Measurements from ENCODE around the gene MYL7. TPM values are rescaled to one million over a fixed set of nuclear protein-coding genes. Genes with fewer than 3 reads are reported as not detected.

Gene MYL7
- total and polyA plus RNA-seq, 2 of the 13 experiments (the other 11 are each of a cell fraction or from before 2014, with no cell fraction given) = 1.8 TPM; not detected in 1

- TF ChIP-seq KDM2A (CRISPR knock-in tag; IDR thresholded peaks at IDR 0.05; ENCODE audit: borderline replicate concordance, low read depth) (no peak), SRSF1 (optimal IDR thresholded peaks at IDR 0.05; ENCODE audit: low read depth, low read length) (no peak), HOXA5 (CRISPR knock-in tag; IDR thresholded peaks at IDR 0.05) (no peak), ZNF572 (CRISPR knock-in tag; IDR thresholded peaks at IDR 0.05) (no peak), SOX5 (CRISPR knock-in tag; IDR thresholded peaks at IDR 0.05; ENCODE audit: borderline replicate concordance) (no peak)
Observed at GRCh38 chr7:44093102-44093641, 48.0 kb downstream of the MYL7 start (continued).

Small RNA genes lying within 50 kb of the gene (small RNA-seq; reads per million reads assigned to genes)
- gene RNA5SP230 (ENCODE audit: insufficient read depth in 2 of 3, insufficient read length in 3 of 3, low read depth in 2 of 3, low replicate concordance in 1 of 3) = 0 reads per million in 3 experiments

Other genes with a start within 250 kb of the MYL7 start
- 20.8 and 22.3 TPM in 2 replicates for gene URGCP, start 234.7 kb downstream of the MYL7 start, total RNA-seq (2016; rRNA removed; fragmentation: Illumina TruSeq; extraction: Trizol)
- 25.8 and 29.7 TPM in 2 replicates for gene URGCP, start 234.7 kb downstream of the MYL7 start, polyA plus RNA-seq (2011; rRNA removed)
- gene UBE2D4, start 214.9 kb downstream of the MYL7 start, total RNA-seq (2016; rRNA removed; fragmentation: Illumina TruSeq; extraction: Trizol) = 9.9 and 11.2 TPM in 2 replicates
- 14.2 and 16.0 TPM in 2 replicates for gene UBE2D4, start 214.9 kb downstream of the MYL7 start, polyA plus RNA-seq (2011; rRNA removed)
- not detected in 2 replicates for gene SPDYE1, start 143.4 kb downstream of the MYL7 start, total RNA-seq (2016; rRNA removed; fragmentation: Illumina TruSeq; extraction: Trizol)
- gene SPDYE1, start 143.4 kb downstream of the MYL7 start, polyA plus RNA-seq (2011; rRNA removed) = not detected in 2 replicates
- gene DBNL, start 96.6 kb downstream of the MYL7 start, total RNA-seq (2016; rRNA removed; fragmentation: Illumina TruSeq; extraction: Trizol) = 35.1 and 35.4 TPM in 2 replicates
- 20.8 and 29.0 TPM in 2 replicates for gene DBNL, start 96.6 kb downstream of the MYL7 start, polyA plus RNA-seq (2011; rRNA removed)
- 0.22 TPM in 1 of 2 replicates, not detected in the other for gene PGAM2, start 75.8 kb downstream of the MYL7 start, total RNA-seq (2016; rRNA removed; fragmentation: Illumina TruSeq; extraction: Trizol)
- 0.18 TPM in 1 of 2 replicates, not detected in the other for gene PGAM2, start 75.8 kb downstream of the MYL7 start, polyA plus RNA-seq (2011; rRNA removed)
- 2.4 and 5.2 TPM in 2 replicates for gene POLM, start 58.8 kb downstream of the MYL7 start, total RNA-seq (2016; rRNA removed; fragmentation: Illumina TruSeq; extraction: Trizol)
- gene POLM, start 58.8 kb downstream of the MYL7 start, polyA plus RNA-seq (2011; rRNA removed) = 5.4 and 6.6 TPM in 2 replicates
- 0.22 TPM in 1 of 2 replicates, not detected in the other for gene AEBP1, start 37.0 kb downstream of the MYL7 start, total RNA-seq (2016; rRNA removed; fragmentation: Illumina TruSeq; extraction: Trizol)
- 0.55 and 0.81 TPM in 2 replicates for gene AEBP1, start 37.0 kb downstream of the MYL7 start, polyA plus RNA-seq (2011; rRNA removed)
- gene POLD2, start 17.8 kb downstream of the MYL7 start, total RNA-seq (2016; rRNA removed; fragmentation: Illumina TruSeq; extraction: Trizol) = 87.6 and 98.8 TPM in 2 replicates
- 86.7 and 95.1 TPM in 2 replicates for gene POLD2, start 17.8 kb downstream of the MYL7 start, polyA plus RNA-seq (2011; rRNA removed)
- not detected in 2 replicates for gene GCK, start 48.1 kb upstream of the MYL7 start, total RNA-seq (2016; rRNA removed; fragmentation: Illumina TruSeq; extraction: Trizol)
- gene GCK, start 48.1 kb upstream of the MYL7 start, polyA plus RNA-seq (2011; rRNA removed) = not detected in 2 replicates
- gene YKT6, start 59.6 kb upstream of the MYL7 start, total RNA-seq (2016; rRNA removed; fragmentation: Illumina TruSeq; extraction: Trizol) = 52.2 and 59.0 TPM in 2 replicates
- 60.3 and 65.6 TPM in 2 replicates for gene YKT6, start 59.6 kb upstream of the MYL7 start, polyA plus RNA-seq (2011; rRNA removed)
- 0.13 and 0.27 TPM in 2 replicates for gene CAMK2B, start 184.3 kb upstream of the MYL7 start, total RNA-seq (2016; rRNA removed; fragmentation: Illumina TruSeq; extraction: Trizol)
- gene CAMK2B, start 184.3 kb upstream of the MYL7 start, polyA plus RNA-seq (2011; rRNA removed) = 0.20 and 0.48 TPM in 2 replicates